AG04449 (cell line): ENCODE measurements around the gene CDH3.

Source experiments
- CTCF ChIA-PET: fragments of 350-600 bp; formaldehyde crosslinking; extraction: SDS; loops from one replicate; lab custom pipeline; 2021; ENCODE audit warnings: antibody characterized with exemption; lab: Yijun Ruan, JAX
- POLR2A ChIA-PET: fragments of 400-600, 350-600 bp; formaldehyde crosslinking; extraction: SDS; loops from one replicate; lab custom pipeline; 2020; ENCODE audit warnings: antibody characterized with exemption, inconsistent platforms; lab: Yijun Ruan, JAX
- DNase-seq: peaks from one replicate; pipeline ENCODE4 v3.0.0-alpha.2; 2010; ENCODE audit warnings: low read depth, low spot score
- H3K4me3 ChIP-seq: 2 replicates; pipeline ENCODE4 v1.5.1; 2011; ENCODE audit warnings: low read depth, mild to moderate bottlenecking, control low read depth, low read length
- CTCF ChIP-seq: IDR thresholded peaks from one replicate; pipeline ENCODE4 v1.5.1; 2011; ENCODE audit warnings: mild to moderate bottlenecking, moderate library complexity, low read length, control low read depth, inconsistent platforms; ENCODE audit not compliant: insufficient read depth; ENCODE audit errors: missing control alignments

CDH3 gene

GRCh38 chr16:68644715-68645493 lies at the start of gene CDH3:
Gene CDH3 (plus strand): TSS chr16:68645310. CDS start chr16:68645380, 70 bp downstream.
- CTCF ChIA-PET = interaction anchor here (0.6 kb wide), 1 partner anchor 478 kb away, joined by 3 read pairs; no protein-coding TSS in a partner anchor
- POLR2A ChIA-PET = no interaction called here
- peak within 1 kb of the TSS; percentile 32 for H3K4me3 ChIP-seq
- DNase-seq = no peak
- no peak for TF ChIP-seq CTCF

GRCh38 chr16:68596266-68596665 lies 48.8 kb upstream of the CDH3 start:
- H3K4me3 ChIP-seq = no peak overlapping the region
- POLR2A ChIA-PET = no interaction called here
- CTCF ChIA-PET = no interaction called here
- TF ChIP-seq CTCF = no peak
- DNase-seq = no peak

- DNase-seq = no peak
- ChIA-PET CTCF (interaction anchor here (3.3 kb wide), 1 partner anchor 9 kb away, joined by 21 read pairs; no protein-coding TSS in a partner anchor), POLR2A (no interaction called here)
- no peak overlapping the region for H3K4me3 ChIP-seq
- no peak for TF ChIP-seq CTCF
Observed at GRCh38 chr16:68599586-68599985, 45.5 kb upstream of the CDH3 start.

GRCh38 chr16:68605746-68606145 lies 39.4 kb upstream of the CDH3 start:
- H3K4me3 ChIP-seq = no peak overlapping the region
- DNase-seq = no peak
- CTCF ChIA-PET = interaction anchor here (2.1 kb wide), 1 partner anchor 14 kb away, joined by 8 read pairs; no protein-coding TSS in a partner anchor
- TF ChIP-seq CTCF = no peak
- POLR2A ChIA-PET = no interaction called here

GRCh38 chr16:68607443-68607842 lies 37.7 kb upstream of the CDH3 start:
- ChIA-PET POLR2A (no interaction called here), CTCF (no interaction called here)
- TF ChIP-seq CTCF = no peak
- no peak overlapping the region for H3K4me3 ChIP-seq
- DNase-seq = no peak

GRCh38 chr16:68608330-68608729 lies 36.8 kb upstream of the CDH3 start:
- ChIA-PET CTCF (no interaction called here), POLR2A (interaction anchor here (0.5 kb wide), 1 partner anchor 186 kb away, joined by 5 read pairs; no protein-coding TSS in a partner anchor)
- no peak for TF ChIP-seq CTCF
- DNase-seq = no peak
- H3K4me3 ChIP-seq = no peak overlapping the region
